ENCODE measurements around the gene SSBP3.

Gene SSBP3

GRCh38 chr1:54371038-54371941 lies 34.9 kb downstream of the SSBP3 start:
- DNase-seq, result no peak

- no peak for DNase-seq
These were observed 35.8 kb downstream of the SSBP3 start for GRCh38 chr1:54370287-54370989.

DNA sequence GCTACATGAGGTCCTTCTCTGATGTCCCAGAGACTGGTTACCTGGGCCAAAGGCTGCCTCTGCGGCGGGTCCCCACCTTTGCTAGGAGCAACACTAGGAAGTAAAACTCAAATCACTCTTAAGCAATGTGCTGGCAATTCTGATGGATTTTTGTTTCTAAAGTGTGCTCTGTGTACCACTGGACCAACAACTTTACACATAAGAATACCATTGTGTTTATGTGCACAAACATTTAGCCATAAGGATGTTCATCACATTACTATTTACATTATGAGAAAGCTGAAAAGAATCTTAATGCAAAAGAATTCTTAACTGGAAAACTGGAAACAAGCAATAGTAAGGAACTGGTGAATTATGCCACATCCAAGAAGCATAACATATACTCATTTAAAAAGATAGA lies 38.6 kb downstream of the SSBP3 start:
- DNase-seq, result no peak

- DNase-seq, result no peak
These were observed 40.3 kb downstream of the SSBP3 start for GRCh38 chr1:54365847-54366246.

- DNase-seq, result no peak
These were observed 40.8 kb downstream of the SSBP3 start for GRCh38 chr1:54365398-54365797.

GRCh38 chr1:54364995-54365394 lies 41.2 kb downstream of the SSBP3 start:
- no peak for DNase-seq

DNA sequence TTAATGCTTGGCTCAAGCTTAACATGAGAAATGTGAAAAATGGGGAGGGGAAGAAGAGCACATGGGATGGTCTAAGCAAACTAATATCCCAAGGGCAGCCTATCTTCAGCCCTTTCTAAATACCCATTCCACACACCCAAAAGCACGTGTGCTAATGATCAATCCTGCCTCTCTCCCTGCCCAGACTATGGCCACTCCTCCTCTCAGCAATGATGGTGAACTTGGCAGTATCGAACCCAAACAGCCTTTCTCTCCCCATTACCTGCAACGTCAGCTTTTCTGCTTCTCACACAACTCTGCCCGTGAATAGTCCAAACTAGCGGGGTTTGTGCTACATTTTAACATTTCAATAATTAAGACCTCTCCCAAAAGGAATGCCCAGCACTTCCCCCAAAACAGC lies 41.6 kb downstream of the SSBP3 start:
- no peak for DNase-seq

GRCh38 chr1:54363925-54364324 lies 42.3 kb downstream of the SSBP3 start:
- no peak for DNase-seq

- DNase-seq, result no peak
These were observed 43.3 kb downstream of the SSBP3 start for GRCh38 chr1:54362881-54363340.

- DNase-seq, result no peak
These were observed 44.9 kb downstream of the SSBP3 start for GRCh38 chr1:54361342-54361741.

DNA sequence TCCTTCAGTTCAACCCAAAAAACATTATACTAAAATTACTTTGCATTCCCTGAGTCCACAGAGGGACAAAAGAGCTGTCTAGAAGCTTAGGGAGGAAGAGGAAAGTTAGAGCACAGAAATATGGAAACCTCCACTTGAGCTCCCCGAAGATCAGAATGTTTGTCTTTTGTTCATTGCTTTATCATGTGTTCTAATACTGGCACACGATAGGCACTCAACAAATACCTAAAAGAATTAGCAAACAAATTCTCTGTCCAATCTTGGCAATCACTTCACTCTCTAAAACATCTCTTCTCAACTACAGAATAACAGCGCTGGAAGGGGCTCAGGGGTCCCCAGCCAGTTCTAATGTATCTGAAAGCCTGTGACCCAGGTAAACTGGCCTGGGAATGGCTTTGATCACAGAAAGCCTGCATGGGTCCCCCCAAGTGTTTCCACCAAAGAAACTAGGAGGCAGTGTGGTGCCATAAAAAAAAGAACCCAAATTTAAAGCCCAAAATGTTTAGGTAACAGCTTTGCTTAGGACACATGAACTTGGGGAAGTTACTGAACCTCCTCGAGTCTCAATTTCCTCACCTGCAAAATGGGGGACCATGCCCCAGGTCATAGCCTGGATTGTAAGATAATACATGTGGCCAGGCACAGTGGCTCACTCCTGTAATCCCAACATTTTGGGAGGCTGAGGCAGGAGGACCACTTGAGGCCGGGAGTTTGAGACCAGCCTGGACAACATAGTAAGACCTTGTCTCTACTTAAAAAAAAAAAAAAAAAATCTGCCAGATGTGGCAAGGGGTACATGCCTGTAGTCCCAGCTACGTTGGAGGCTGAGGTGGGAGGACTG lies 45.8 kb downstream of the SSBP3 start:
- DNase-seq, result no peak

- peak; percentile 46 for DNase-seq
These were observed 46.6 kb downstream of the SSBP3 start for GRCh38 chr1:54359393-54360162.

- DNase-seq, result no peak
These were observed 47.6 kb downstream of the SSBP3 start for GRCh38 chr1:54358503-54359168.

DNA sequence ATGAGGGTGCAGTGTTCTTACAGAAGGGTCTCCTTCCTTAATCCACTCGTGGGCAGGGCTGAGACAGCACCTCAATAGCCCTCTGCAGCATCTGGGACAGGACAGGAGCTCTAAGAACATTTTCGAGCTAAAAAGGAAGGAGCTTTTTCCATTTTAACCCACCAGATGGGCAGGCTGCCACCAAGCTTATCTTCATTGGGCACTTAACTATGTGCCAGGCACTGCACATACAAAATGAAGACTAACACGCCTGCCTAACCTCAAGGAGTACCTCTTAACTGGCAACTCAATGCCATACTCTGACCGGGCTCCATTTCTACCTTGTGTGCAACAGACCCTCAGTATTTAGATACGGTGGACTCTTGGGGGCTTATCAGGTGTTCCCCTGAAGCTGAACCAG lies 48.2 kb downstream of the SSBP3 start:
- no peak for DNase-seq

DNA sequence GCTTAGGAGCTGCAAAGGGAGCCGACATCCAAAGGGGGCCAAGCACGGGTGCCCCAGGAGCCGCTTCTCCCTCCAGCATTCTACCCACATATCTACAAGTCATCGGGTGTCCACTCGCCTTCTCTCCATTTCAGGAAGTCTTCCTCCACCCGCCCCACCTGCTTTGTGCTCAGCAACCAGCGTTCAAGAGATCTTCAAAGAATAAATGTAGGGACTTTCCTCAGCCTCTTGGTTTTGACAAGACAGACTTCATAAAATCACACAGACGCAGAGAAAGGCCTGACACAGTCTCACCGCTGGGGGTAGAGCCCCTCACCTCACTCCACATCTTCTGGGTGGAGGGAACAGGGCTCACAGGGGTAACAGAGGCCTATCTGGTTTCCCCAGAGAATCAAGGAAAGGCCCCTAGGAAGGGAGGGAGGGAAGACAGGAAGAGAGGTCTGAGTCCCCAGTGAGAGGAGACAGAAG lies 49.5 kb downstream of the SSBP3 start:
- peak; percentile 41 for DNase-seq

DNA sequence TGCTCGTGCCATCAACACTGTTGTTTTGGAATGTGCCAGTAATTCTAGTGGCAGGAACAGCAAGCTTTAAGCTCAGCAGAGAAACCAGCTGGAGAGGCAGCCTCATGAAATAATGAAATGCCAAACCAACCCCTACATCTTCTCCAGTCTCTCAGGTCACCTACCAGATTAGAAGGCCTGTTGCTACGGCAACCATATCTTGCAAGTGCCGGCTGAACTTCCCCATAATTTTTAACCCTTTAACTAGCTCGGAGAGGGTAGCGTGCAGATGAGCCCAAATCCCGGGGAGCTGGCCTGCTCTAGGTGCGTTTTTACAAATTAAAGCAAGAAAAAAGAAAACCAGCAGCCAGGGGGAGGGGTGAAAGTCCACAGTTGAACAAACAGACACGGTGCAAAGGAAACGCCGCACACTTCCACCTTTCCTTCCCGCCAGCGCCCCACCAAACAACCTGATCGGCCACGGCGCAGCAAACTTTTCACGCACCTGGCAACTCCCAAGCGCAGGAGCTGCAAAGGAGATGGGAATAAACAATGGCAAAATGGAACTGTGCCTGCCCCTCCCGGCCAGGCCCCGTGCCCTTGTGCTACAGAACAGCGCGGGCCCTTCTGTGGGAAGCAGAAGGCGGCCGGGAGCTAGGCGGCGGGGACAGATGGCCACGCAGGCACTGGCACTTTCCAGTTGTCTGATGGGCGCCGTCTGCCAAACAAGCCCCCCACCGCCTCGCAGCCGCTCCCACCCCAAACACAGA lies 50.1 kb downstream of the SSBP3 start:
- no peak for DNase-seq

- no peak for DNase-seq
These were observed 51.3 kb downstream of the SSBP3 start for GRCh38 chr1:54354899-54355298.

GRCh38 chr1:54353959-54354358 lies 52.2 kb downstream of the SSBP3 start:
- no peak for DNase-seq

DNA sequence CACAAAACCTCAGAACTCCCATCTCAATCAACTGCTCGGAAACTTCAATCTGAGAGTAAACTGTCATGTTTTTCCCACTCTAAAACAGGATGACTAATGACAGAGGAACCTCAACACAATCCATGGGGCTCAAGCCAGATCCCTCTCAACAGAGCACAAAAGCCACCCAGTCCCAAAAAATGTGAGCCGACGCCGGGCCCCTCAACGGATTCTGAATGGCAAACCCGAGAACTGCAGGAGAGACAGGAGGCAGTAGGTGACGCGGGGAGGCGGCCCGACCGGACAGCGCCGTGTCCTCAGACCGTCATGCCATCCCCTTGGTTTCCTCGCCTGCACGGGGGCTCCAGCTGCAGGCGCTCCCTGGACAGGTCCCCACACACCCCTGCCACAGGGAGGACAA lies 53.4 kb downstream of the SSBP3 start:
- no peak for DNase-seq

DNA sequence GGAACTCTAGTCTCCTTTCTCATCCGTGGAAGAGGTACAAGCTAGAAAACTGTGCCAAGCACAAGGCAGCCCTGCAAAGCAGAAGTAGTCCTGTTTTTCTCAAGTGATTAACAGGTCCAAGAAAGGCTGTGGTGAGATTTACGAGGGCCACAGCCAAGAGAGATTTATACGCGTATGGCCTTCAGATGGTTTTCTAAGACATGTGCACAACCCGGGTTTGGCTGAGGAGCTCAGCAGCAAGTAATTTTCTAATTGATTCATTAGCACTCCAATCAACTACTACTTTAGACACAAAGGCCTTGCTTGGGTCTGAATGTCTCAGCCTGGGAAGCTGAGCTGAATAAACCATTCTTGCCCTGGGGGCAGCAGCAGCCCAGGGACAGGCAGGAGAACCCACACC lies 55.8 kb downstream of the SSBP3 start:
- DNase-seq, result no peak

DNA sequence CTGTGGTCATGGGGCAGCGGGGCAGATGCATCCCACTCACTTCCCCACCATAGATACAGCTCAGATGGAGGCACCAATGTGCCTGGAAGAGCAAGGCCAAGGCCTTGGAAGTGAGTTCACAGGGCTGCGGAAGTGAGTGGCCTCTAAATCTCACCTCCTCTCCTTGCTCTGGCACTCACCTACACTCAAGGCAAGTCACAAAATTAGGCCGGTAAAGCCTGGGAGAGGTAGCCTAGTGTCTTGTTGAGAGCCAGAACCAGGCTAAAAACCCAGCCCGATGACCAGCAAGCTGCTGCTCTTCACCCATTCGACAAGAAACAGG lies 57.5 kb downstream of the SSBP3 start:
- DNase-seq, result no peak
